GM10248 (cell line): Measurements from ENCODE around the gene TMEM245.

ENCODE experiments used
- CTCF ChIA-PET: fragments of 300-600 bp; sonication (Branson Sonifier 250); formaldehyde crosslinking; extraction: SDS; loops from one replicate; lab custom pipeline; 2021; ENCODE audit warnings: antibody characterized with exemption; lab: Yijun Ruan, JAX
- POLR2A ChIA-PET: fragments of 350-650 bp; sonication (Branson Sonifier 250); formaldehyde crosslinking; extraction: SDS; loops from one replicate; lab custom pipeline; 2020; ENCODE audit warnings: antibody characterized with exemption; lab: Yijun Ruan, JAX
- DNase-seq: peaks from one replicate; pipeline ENCODE4 v3.0.0; 2012; ENCODE audit errors: extremely low spot score
- TF ChIP-seq, protein P1 (sequence below): IDR thresholded peaks from 2 replicates; pipeline ENCODE4 v1.5.1; 2012; ENCODE audit warnings: mild to moderate bottlenecking, low read depth; ENCODE audit errors: extremely low read depth, missing control alignments, control extremely low read depth

Gene TMEM245

DNA sequence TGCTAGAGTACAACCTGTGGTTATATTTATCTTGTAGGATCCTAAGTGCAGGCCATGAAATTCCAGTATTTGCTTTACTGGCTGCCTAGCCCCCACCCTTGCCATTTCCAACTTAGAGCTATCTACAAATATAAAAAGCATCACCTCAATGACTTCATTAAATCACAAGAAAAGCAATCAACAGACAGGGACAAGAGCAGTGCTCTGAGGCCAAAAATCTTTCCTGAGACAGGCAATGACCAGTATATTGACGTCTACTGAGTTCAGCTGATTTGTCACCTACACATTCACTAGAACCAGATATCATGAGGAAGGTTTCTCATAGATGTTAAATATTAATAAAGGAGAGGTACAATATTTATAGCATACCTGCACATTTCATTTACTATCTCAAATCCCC, 68.0 kb downstream of the TMEM245 start:
- TF ChIP-seq, protein P1, sequence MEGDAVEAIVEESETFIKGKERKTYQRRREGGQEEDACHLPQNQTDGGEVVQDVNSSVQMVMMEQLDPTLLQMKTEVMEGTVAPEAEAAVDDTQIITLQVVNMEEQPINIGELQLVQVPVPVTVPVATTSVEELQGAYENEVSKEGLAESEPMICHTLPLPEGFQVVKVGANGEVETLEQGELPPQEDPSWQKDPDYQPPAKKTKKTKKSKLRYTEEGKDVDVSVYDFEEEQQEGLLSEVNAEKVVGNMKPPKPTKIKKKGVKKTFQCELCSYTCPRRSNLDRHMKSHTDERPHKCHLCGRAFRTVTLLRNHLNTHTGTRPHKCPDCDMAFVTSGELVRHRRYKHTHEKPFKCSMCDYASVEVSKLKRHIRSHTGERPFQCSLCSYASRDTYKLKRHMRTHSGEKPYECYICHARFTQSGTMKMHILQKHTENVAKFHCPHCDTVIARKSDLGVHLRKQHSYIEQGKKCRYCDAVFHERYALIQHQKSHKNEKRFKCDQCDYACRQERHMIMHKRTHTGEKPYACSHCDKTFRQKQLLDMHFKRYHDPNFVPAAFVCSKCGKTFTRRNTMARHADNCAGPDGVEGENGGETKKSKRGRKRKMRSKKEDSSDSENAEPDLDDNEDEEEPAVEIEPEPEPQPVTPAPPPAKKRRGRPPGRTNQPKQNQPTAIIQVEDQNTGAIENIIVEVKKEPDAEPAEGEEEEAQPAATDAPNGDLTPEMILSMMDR = no peak
- ChIA-PET CTCF (interaction anchor here (1.3 to 1.6 kb wide), 2 partner anchors 8 to 11 kb away, joined by 3 to 4 read pairs; no protein-coding TSS in a partner anchor), POLR2A (no interaction called here)
- DNase-seq = no peak

GRCh38 chr9:109050444-109050843, 69.3 kb downstream of the TMEM245 start:
- ChIA-PET POLR2A (no interaction called here), CTCF (interaction anchor here (1.0 kb wide), 1 partner anchor 10 kb away, joined by 3 read pairs; no protein-coding TSS in a partner anchor)
- DNase-seq = no peak
- TF ChIP-seq, protein P1 = no peak

GRCh38 chr9:109048822-109049221, 70.9 kb downstream of the TMEM245 start:
- POLR2A ChIA-PET = no interaction called here
- TF ChIP-seq, protein P1 = no peak
- DNase-seq = no peak
- CTCF ChIA-PET = interaction anchor here (1.1 to 1.7 kb wide), 3 partner anchors 9 to 14 kb away, joined by 3 to 6 read pairs (median 4); no protein-coding TSS in a partner anchor

GRCh38 chr9:109047259-109047658, 72.5 kb downstream of the TMEM245 start:
- ChIA-PET POLR2A (no interaction called here), CTCF (interaction anchor here (0.7 to 1.8 kb wide), 4 partner anchors 13 to 93 kb away, joined by 3 to 14 read pairs (median 3); no protein-coding TSS in a partner anchor)
- DNase-seq = no peak
- TF ChIP-seq, protein P1 = no peak

- ChIA-PET POLR2A (no interaction called here), CTCF (interaction anchor here (1.1 to 1.8 kb wide), 2 partner anchors 12 to 92 kb away, joined by 3 to 14 read pairs; no protein-coding TSS in a partner anchor)
Measured at GRCh38 chr9:109046346-109046745, 73.4 kb downstream of the TMEM245 start.

DNA sequence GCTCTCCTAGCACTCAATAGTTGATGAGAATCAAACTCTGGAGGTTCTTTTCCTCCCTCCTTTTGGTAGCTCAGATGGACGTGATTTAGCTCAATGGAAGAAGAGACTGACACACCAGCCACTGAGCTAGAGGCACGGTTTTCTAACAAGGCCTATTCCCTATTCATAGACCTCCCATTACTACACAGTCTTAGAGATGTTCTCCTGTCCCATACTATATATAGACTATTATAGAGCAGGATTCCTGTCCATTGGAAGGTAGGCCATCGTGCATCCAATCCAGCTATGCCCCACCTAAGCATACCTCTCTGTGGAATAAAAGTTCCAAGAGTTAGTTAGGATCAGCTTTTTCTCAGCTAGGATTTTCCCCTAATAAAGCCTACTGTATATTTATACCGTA, 76.2 kb downstream of the TMEM245 start:
- CTCF ChIA-PET = interaction anchor here (0.9 to 3.2 kb wide), 7 partner anchors 9 to 25 kb away, joined by 3 to 15 read pairs (median 4); no protein-coding TSS in a partner anchor
- TF ChIP-seq, protein P1 = no peak
- POLR2A ChIA-PET = no interaction called here
- no peak for DNase-seq

More at GRCh38 chr9:109046346-109046745, 73.4 kb downstream of the TMEM245 start:
- no peak for DNase-seq
- TF ChIP-seq, protein P1 = no peak
